ENCODE data around the gene DDX42.
"Not testable (repeated sequence)": the region's sequence is repeated elsewhere in the genome, so short reads cannot be mapped to it uniquely, and the experiment has no call there.

DNA sequence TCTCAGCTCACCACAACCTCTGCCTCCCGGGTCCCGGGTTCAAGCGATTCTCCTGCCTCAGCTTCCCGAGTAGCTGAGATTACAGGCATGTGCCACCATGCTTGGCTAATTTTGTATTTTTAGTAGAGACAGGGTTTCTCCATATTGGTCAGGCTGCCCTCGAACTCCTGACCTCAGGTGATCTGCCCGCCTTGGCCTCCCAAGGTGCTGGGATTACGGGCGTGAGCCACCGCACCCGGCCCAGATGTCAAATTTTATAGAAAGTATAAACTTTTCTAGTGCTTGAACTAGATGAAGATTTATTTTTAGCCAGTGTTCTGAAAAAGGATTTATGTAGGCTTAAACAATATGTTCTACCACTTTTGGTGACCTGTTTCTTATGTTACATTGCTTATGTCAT is 22.4 kb downstream of the DDX42 start:
- TF ChIP-seq CTCF, POLR2A, EP300 (IDR thresholded peaks at IDR 0.05): not testable (repeated sequence)
